Effector memory CD4-positive, alpha-beta T cell (primary cell): ENCODE results near the gene PDGFD.

Experiments
- DNase-seq, 3 donors: peaks; one replicate each; pipeline ENCODE4 v3.0.0-alpha.2; 2020
- H3K27ac ChIP-seq: 2 replicates; pipeline ENCODE4 v1.7.0; 2013; ENCODE audit warnings: mild to moderate bottlenecking, low read length, moderate library complexity; ENCODE audit not compliant: insufficient read depth, poor library complexity, severe bottlenecking
- H3K27me3 ChIP-seq: replicated peaks from 2 replicates; pipeline ENCODE4 v1.7.0; 2013; ENCODE audit warnings: mild to moderate bottlenecking, low read length; ENCODE audit not compliant: insufficient read depth, control insufficient read depth, poor library complexity, severe bottlenecking
- H3K36me3 ChIP-seq: 2 replicates; pipeline ENCODE4 v1.7.0; 2013; ENCODE audit warnings: mild to moderate bottlenecking, low read length, moderate library complexity; ENCODE audit not compliant: control insufficient read depth, insufficient read depth
- H3K4me1 ChIP-seq: 2 replicates; pipeline ENCODE4 v1.7.0; 2013; ENCODE audit warnings: low read length, mild to moderate bottlenecking; ENCODE audit not compliant: control insufficient read depth, insufficient read depth, poor library complexity, severe bottlenecking
- H3K4me3 ChIP-seq: 2 replicates; pipeline ENCODE4 v1.7.0; 2013; ENCODE audit warnings: low read length, low read depth, mild to moderate bottlenecking; ENCODE audit not compliant: insufficient read depth, poor library complexity, severe bottlenecking
- H3K9me3 ChIP-seq: 2 replicates; pipeline ENCODE4 v1.7.0; 2013; ENCODE audit warnings: mild to moderate bottlenecking, low read length, moderate library complexity; ENCODE audit not compliant: control insufficient read depth

PDGFD gene

GRCh38 chr11:103994094-103994493, 169.9 kb downstream of the PDGFD start:
- H3K27ac ChIP-seq, result no peak overlapping the region
- H3K9me3 ChIP-seq, result no peaks in the 10 kb centered on the region
- H3K4me1 ChIP-seq, result no peaks in the 10 kb centered on the region
- H3K27me3 ChIP-seq, result no peaks in the 10 kb centered on the region
- no peak for DNase-seq
- no peaks in the 10 kb centered on the region for H3K36me3 ChIP-seq
- H3K4me3 ChIP-seq, result no peak overlapping the region

DNA sequence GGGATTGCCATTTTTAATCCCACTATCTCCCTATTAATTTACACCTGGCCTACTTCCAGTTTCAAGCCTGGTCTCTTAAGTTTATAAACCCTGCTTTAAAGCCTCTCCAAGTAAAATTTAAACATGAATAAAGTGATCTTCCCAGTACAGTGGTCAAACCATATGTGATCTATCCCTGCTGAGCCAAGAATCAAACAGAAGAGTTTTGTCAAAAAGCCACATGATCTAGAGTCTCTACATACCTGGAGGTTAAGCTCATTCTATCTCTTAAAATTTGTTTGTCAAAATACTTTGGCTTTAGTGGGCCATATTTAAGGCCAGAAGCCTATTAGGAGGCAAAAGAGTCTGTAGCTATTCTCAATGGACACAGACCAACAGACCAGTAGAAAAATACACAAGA, 170.4 kb downstream of the PDGFD start:
- H3K27me3 ChIP-seq, result no peaks in the 10 kb centered on the region
- no peak for DNase-seq
- H3K4me1 ChIP-seq, result no peaks in the 10 kb centered on the region
- no peak overlapping the region for H3K27ac ChIP-seq
- H3K36me3 ChIP-seq, result no peaks in the 10 kb centered on the region
- H3K9me3 ChIP-seq, result no peaks in the 10 kb centered on the region
- H3K4me3 ChIP-seq, result no peak overlapping the region

DNA sequence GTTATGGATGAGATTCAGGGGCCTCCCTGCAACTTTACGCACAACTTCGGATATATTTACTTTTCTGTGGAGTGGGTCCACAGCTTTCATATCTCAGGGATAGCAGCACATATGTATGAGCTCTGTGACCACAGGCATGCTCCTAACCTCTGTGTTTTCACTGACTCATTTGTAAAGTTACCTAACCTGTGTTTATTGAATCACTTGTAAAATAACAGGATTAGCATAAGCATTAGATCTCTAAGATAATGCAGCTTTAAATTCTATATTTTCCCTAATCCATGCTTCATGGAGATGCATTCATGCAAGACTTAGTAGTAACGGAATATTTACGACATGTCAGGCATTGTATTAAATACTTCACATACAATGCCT, 175.4 kb downstream of the PDGFD start:
- no peaks in the 10 kb centered on the region for H3K9me3 ChIP-seq

GRCh38 chr11:103987629-103988594, 176.0 kb downstream of the PDGFD start:
- Histone ChIP-seq H3K27me3 (no peaks in the 10 kb centered on the region), H3K4me1 (no peaks in the 10 kb centered on the region), H3K27ac (no peak overlapping the region), H3K36me3 (no peaks in the 10 kb centered on the region), H3K4me3 (no peak overlapping the region), H3K9me3 (no peaks in the 10 kb centered on the region)
- no peak for DNase-seq

More for the DNA sequence above, 175.4 kb downstream of the PDGFD start:
- no peak overlapping the region for H3K27ac ChIP-seq
- no peak overlapping the region for H3K4me3 ChIP-seq
- no peaks in the 10 kb centered on the region for H3K4me1 ChIP-seq
- DNase-seq, result no peak
- no peaks in the 10 kb centered on the region for H3K36me3 ChIP-seq
- no peaks in the 10 kb centered on the region for H3K27me3 ChIP-seq

GRCh38 chr11:103985041-103985440, 178.9 kb downstream of the PDGFD start:
- Histone ChIP-seq H3K36me3 (no peaks in the 10 kb centered on the region), H3K4me1 (no peaks in the 10 kb centered on the region), H3K4me3 (no peak overlapping the region), H3K27ac (no peak overlapping the region), H3K9me3 (no peaks in the 10 kb centered on the region), H3K27me3 (no peaks in the 10 kb centered on the region)
- no peak for DNase-seq

- Histone ChIP-seq H3K36me3 (no peaks in the 10 kb centered on the region), H3K27me3 (no peaks in the 10 kb centered on the region), H3K27ac (no peak overlapping the region), H3K4me3 (no peak overlapping the region), H3K4me1 (no peaks in the 10 kb centered on the region), H3K9me3 (no peaks in the 10 kb centered on the region)
- no peak for DNase-seq
These were observed 183.8 kb downstream of the PDGFD start for GRCh38 chr11:103980108-103980507.

- H3K4me1 ChIP-seq, result no peaks in the 10 kb centered on the region
- DNase-seq, result no peak
- no peak overlapping the region for H3K27ac ChIP-seq
- no peaks in the 10 kb centered on the region for H3K36me3 ChIP-seq
- H3K9me3 ChIP-seq, result no peaks in the 10 kb centered on the region
- no peak overlapping the region for H3K4me3 ChIP-seq
- H3K27me3 ChIP-seq, result no peaks in the 10 kb centered on the region
These were observed 185.0 kb downstream of the PDGFD start for GRCh38 chr11:103978616-103979595.

GRCh38 chr11:103972013-103972412, 191.9 kb downstream of the PDGFD start:
- no peak for DNase-seq
- Histone ChIP-seq H3K27ac (no peak overlapping the region), H3K36me3 (no peaks in the 10 kb centered on the region), H3K4me3 (no peak overlapping the region), H3K27me3 (no peaks in the 10 kb centered on the region), H3K4me1 (no peaks in the 10 kb centered on the region), H3K9me3 (no peaks in the 10 kb centered on the region)

GRCh38 chr11:103970701-103971249, 193.2 kb downstream of the PDGFD start:
- no peaks in the 10 kb centered on the region for H3K4me1 ChIP-seq
- no peak for DNase-seq
- H3K27ac ChIP-seq, result no peak overlapping the region
- H3K36me3 ChIP-seq, result no peaks in the 10 kb centered on the region
- H3K27me3 ChIP-seq, result no peaks in the 10 kb centered on the region
- H3K4me3 ChIP-seq, result no peak overlapping the region
- no peaks in the 10 kb centered on the region for H3K9me3 ChIP-seq
